HG03342 (cell line): Measurements from ENCODE around the gene MDM4.

Source experiments
- ATAC-seq: cut with Tn5 transposase; IDR thresholded peaks from one replicate; pipeline ENCODE4 v1.9.1; 2021; ENCODE audit warnings: mild to moderate bottlenecking, moderate library complexity; ENCODE audit not compliant: unreplicated experiment

Gene MDM4

DNA sequence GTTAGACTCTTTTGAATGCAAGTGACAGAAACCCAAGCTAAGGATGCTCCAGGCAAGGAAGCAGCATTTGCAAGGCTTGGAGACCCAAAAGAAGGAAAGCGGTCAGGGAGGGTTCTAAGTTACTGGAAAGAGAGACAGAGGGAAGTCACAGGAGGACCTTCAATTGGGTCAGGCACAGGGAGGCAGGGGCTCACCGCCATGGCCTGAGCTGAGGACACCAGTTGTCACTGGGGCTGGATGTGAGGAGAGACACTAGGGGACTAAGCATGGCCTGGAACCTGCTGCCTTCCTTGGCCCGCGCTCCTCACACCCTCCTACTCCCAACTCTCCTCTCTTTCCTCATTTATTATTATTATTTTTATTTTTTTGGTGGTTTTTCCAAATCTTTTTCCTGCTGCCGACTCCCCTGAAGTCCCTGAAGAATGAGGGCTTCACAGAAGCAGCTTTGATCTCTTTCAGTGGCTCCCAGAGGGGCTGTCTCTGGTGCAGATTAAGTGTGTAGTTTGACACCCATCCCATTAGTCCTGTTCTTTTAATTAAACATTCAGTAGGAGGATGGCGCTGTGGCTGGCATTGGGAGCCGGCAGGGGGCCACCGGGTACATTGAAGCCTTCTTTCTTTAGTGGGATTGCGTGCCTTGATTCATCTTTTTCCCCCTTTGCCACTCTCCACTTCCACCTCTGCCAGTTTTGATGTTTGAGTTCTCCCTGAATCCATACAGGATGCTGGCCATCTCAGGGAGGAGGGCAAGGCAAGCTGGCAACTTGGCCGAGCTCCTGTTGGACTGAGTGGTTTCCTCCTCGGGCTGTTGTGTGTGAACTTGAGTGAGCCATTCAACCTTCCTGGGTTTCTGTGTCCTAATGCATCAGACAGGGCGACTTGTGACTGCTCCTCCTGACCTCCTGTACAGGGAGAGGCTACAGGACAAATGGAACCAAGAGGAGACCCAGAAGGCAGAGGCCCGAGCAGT is 59.3 kb downstream of the MDM4 start:
- no peak for ATAC-seq

DNA sequence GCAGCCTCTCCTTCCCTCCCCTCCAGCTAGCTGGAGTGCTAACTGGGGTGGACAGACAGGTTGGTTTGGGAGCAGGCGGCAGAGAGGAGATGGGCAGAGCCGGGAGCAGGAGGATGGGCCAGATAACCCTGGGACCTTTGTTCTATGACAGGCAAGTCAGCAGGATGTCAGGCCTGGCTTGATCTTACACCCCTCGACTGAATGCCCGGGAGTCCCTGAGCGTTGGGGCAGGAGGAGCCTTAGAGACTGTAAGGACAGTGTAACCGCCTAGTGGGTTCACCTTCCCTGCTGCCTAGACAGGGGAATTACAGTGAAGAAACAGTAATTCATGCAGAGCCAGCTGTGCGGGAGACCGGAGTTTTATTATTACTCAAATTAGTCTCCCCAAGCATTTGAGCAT is 60.2 kb downstream of the MDM4 start:
- no peak for ATAC-seq

GRCh38 chr1:204577794-204578478 is 61.7 kb downstream of the MDM4 start:
- ATAC-seq: no peak

- ATAC-seq: peak; percentile 74
Measured at GRCh38 chr1:204578867-204579664, 62.9 kb downstream of the MDM4 start.

DNA sequence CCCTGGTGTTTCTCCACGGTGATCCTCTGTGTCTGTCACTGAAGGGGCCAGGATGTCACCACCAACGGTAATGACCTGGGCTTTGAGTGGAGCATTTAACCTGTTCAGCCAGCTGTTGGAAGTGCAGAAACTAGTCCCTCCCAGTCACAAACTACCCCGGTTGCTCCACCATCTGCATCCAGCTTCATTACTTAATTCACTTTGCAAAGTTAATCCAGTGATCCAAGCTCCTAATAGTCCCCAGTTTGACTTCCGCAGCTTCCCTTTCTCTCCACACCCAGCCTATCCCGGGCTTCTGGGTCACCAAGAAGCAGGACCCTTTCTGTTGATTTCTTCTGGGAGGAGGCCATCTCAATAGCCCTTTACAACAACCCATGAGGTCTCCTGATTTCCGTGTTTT is 63.5 kb downstream of the MDM4 start:
- no peak for ATAC-seq

DNA sequence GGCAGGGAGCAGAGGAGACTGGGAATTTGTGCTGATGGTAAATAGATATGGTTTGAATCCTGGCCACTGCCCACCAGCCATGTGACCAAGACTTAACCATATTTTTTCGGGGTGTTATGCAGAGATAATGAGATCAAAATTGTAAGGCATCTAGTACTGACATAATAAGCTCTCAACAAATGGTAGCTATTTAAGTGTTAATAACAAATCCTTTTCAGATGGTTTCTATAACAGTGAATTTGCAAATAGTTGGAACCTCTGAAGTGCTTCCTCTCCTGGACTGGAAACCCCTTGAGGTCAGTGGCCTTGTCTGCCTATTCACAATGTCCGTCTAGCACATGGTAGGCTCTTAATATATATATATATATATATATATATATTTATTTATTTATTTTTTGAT is 64.7 kb downstream of the MDM4 start:
- no peak for ATAC-seq

- no peak for ATAC-seq
Measured at GRCh38 chr1:204581759-204582158, 65.6 kb downstream of the MDM4 start.

- no peak for ATAC-seq
Measured at GRCh38 chr1:204583909-204584632, 67.9 kb downstream of the MDM4 start.

DNA sequence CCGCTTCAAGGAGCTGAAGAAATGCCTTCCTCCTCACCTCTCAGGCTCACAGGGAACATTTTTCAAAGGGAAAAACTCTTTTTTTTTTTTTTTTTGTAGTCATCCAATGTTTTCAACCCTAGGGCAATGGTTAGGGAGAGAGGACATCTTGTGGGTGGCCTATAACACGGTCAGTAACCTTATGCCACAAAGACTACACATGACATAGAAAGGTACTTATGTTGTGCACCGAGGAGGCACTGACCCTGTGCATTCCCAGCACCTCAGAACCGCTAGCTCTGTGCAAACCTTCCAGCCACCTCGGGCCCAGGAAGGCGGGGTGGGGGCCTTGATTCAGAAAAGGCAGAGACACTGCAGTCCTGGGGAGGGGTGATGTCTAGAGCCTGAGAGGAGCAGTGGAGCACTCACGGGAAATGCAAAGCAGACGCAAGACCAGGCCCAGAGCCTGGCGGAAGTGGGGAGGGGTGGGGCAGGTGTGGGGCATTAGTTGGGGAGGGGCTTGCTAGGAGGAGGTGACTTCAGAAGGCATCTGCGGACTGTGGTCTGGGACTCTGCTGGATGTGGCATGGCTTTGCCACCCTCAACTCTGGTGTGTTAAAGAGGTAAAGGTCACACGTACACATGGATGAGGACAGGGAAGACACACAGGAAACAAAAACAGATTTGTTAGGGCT is 68.6 kb downstream of the MDM4 start:
- no peak for ATAC-seq

DNA sequence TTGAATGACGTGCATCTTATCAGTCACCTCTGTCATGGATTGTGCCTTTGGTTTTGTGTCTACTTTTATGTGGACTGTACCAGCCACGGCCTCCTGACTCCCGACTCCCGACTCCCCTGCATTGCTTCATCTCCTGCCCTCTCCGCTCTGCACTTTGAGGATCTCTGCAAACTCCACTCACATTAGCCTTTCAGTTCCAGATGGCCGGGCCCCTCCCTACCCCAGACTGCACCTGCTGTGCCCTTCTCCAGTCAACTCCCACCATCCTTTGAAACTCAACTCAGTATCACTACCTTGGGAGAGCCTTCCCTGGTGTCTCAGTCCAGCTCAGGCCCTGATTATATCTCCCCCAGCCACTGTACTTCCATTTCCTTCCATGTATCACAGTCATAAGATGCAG is 71.4 kb downstream of the MDM4 start:
- no peak for ATAC-seq

- ATAC-seq: no peak
Measured at GRCh38 chr1:204588826-204589225, 72.6 kb downstream of the MDM4 start.

GRCh38 chr1:204589409-204590038 is 73.3 kb downstream of the MDM4 start:
- ATAC-seq: no peak

DNA sequence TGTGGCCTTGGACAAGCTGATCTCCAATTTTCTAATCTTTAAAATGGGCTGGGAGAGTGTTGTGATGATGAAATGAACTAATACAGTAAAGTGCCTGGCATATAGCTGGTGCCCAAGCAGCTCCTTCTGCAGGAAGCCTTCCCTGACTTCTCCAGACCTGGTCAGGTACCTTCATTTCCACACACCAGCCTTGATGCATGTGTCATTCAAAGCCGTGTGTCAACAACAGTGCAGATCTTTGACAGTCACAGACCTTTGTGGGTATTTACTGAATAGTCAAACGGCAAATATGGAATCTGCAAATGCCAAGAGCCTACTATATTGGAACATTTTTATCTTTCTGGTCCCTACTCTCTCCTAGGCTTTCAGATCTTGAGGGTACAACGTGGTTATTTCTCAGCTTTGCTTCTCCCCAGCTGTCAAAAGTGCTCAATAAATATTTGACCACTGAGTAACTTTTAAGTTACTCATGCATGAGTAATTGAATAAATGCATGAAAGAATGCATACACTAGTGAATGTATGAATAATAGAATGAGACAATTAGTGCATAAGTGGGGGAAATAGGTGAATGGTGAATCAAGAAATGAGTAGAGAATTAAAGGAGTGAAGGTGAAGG is 75.4 kb downstream of the MDM4 start:
- ATAC-seq: no peak

- no peak for ATAC-seq
Measured at GRCh38 chr1:204592246-204592948, 76.2 kb downstream of the MDM4 start.

GRCh38 chr1:204598319-204598969 is 82.2 kb downstream of the MDM4 start:
- ATAC-seq: no peak

DNA sequence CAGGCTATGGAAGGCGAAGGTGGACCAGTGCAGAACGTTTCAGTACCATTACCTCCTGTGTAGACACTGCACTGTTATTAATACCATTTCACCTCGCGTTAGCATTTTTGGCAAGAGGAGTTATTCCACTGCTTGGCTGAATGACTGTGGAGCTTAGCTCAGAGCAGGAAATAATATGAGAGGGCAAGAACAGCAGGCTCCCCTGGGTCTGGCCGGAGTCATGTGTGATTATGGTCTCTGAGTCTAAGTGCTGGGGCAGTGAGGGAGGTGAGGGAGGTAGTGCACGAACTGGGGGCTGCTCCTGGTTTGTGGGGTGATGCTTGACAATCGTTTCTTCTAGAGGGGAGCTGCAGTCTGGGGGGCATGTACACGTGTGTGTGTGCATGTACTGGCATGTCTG is 82.9 kb downstream of the MDM4 start:
- ATAC-seq: no peak

DNA sequence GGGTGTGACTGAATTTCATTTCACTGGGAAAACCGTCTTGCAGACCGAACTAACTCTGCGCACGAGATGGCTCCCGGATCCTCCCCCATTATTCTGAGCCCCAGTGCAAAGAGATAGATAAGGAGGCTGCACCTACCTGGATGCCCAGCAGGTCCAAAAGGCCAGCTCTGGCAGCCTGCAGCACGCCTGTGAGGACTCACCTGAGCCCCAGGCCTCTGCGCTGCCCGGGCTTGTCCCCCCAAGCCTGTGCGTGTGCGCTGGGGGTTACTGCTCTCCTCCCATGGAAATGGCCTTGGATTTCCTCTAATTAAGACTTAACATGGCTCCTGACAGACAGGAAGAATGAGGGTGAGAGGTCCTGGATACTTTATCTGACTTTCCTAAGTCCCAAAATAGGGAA is 83.4 kb downstream of the MDM4 start:
- no peak for ATAC-seq

DNA sequence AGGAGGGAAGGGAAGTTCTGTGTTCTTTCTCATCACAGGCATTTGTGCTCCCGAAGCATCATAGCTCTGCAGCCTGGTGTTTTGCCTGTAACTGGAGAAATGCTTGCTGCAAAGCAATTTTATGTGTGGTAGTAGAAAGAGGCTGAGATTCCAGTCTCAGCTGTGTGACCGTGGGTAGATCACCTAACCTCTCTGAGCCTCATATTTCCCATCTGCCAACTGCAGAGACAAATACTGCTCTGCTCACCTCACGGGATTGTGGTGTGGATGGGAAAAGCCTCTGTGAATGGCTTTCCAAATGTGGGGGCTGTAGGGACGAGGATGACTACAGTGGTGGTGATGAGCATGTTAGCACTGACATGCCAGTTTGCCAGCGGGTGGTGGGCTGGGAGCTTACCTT is 84.0 kb downstream of the MDM4 start:
- no peak for ATAC-seq
